Parathyroid adenoma (tissue), 2 donors: Measurements from ENCODE around the gene TEX29.

Experiments
- H2AFZ ChIP-seq: fragments of 300-600 bp; sonication (generic); one replicate; pipeline ENCODE4 v1.7.0; 2017; ENCODE audit warnings: antibody characterized with exemption, mild to moderate bottlenecking
- H3K27ac ChIP-seq: fragments of 300-600 bp; sonication (generic); one replicate; pipeline ENCODE4 v1.7.0; 2017
- H3K27me3 ChIP-seq: fragments of 300-600 bp; sonication (generic); one replicate; pipeline ENCODE4 v1.7.0; 2017; ENCODE audit warnings: low read length; ENCODE audit not compliant: control insufficient read depth, insufficient read depth
- H3K36me3 ChIP-seq: fragments of 300-600 bp; sonication (generic); one replicate; pipeline ENCODE4 v1.7.0; 2017; ENCODE audit warnings: low read length; ENCODE audit not compliant: control insufficient read depth, insufficient read depth
- H3K4me1 ChIP-seq: fragments of 300-600 bp; sonication (generic); one replicate; pipeline ENCODE4 v1.7.0; 2017; ENCODE audit warnings: control low read depth
- H3K4me2 ChIP-seq: fragments of 300-600 bp; sonication (generic); one replicate; pipeline ENCODE4 v1.7.0; 2017; ENCODE audit warnings: low read length
- H3K4me3 ChIP-seq: fragments of 300-600 bp; sonication (generic); one replicate; pipeline ENCODE4 v1.7.0; 2017; ENCODE audit warnings: low read depth, low read length
- H3K79me2 ChIP-seq: fragments of 300-600 bp; sonication (generic); one replicate; pipeline ENCODE4 v1.7.0; 2017; ENCODE audit warnings: control low read depth
- H3K9ac ChIP-seq: fragments of 300-600 bp; sonication (generic); one replicate; pipeline ENCODE4 v1.7.0; 2017; ENCODE audit warnings: mild to moderate bottlenecking
- H3K9me3 ChIP-seq: fragments of 300-600 bp; sonication (generic); one replicate; pipeline ENCODE4 v1.7.0; 2017; ENCODE audit warnings: low read length; ENCODE audit not compliant: control insufficient read depth
- TF ChIP-seq, protein P1 (sequence below): fragments of 300-600 bp; sonication (generic); IDR thresholded peaks from one replicate; pipeline ENCODE4 v1.7.0; 2017; ENCODE audit warnings: antibody characterized with exemption, mild to moderate bottlenecking
- donor health status: primary hyperparathyroidism.

Gene TEX29

DNA sequence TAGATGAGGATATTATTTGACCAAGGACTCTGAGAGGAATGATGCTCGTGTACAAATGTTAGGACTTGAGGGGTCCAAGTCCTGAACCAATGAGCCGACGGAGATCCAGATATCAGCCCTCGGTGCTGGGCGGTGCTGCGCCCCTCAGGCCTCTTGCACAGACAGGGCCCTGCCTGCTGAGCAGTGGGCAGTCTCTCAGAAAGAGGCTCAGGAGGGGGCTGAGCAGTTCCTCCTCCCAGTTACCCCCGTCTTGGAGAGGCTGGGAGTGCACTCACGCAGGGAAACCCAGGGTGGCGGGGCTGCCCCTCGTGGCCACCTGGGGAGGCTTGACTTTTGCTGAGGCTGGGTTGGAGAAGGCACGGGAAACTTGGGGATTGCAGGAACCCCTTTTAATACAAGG, 18.4 kb downstream of the TEX29 start:
- Histone ChIP-seq H3K9ac (no peak overlapping the region), H3K79me2 (no peaks in the 10 kb centered on the region), H3K4me1 (no peaks in the 10 kb centered on the region), H3K4me2 (no peak overlapping the region), H2AFZ (no peak overlapping the region), H3K27ac (no peak overlapping the region), H3K27me3 (no peaks in the 10 kb centered on the region), H3K9me3 (no peaks in the 10 kb centered on the region), H3K4me3 (no peak overlapping the region), H3K36me3 (no peaks in the 10 kb centered on the region)
- TF ChIP-seq, protein P1, sequence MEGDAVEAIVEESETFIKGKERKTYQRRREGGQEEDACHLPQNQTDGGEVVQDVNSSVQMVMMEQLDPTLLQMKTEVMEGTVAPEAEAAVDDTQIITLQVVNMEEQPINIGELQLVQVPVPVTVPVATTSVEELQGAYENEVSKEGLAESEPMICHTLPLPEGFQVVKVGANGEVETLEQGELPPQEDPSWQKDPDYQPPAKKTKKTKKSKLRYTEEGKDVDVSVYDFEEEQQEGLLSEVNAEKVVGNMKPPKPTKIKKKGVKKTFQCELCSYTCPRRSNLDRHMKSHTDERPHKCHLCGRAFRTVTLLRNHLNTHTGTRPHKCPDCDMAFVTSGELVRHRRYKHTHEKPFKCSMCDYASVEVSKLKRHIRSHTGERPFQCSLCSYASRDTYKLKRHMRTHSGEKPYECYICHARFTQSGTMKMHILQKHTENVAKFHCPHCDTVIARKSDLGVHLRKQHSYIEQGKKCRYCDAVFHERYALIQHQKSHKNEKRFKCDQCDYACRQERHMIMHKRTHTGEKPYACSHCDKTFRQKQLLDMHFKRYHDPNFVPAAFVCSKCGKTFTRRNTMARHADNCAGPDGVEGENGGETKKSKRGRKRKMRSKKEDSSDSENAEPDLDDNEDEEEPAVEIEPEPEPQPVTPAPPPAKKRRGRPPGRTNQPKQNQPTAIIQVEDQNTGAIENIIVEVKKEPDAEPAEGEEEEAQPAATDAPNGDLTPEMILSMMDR = no peak

DNA sequence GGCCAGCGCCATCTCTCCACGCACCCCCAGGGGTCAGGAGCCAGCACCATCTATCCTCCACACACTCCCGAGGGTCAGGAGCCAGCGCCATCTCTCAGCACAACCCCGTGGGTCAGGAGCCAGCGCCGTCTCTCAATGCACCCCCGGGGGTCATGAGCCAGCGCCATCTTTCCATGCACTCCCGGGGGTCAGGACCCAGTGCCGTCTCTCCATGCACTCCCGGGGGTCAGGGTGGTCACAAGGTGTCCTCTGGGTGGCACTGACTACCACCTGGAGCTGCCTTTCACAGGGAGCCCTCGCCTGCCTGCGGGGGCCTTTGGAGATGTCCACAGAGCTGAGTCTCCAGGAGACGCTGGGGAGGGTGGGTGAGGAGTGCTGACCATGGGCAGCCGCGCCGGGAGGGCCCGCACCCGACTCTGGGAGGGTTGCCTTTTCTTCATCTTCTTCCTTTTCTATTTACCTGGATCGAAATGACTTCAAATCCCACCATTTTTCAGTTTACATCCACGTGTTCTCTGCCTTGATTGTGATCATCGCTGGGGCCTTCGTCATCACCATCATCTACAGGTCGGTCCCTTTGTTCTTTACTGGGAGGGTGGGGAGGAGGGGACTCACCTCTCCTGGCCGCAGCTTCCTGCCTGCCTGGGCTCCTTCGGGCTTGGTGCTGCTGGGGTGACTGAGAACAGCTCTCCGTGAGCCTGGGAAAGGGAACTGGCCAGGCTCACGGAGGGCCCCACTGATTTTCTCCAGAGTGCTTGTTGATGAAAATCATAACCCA, 19.1 kb downstream of the TEX29 start:
- Histone ChIP-seq H3K9me3 (no peaks in the 10 kb centered on the region), H3K36me3 (no peaks in the 10 kb centered on the region), H3K27ac (no peak overlapping the region), H3K4me1 (no peaks in the 10 kb centered on the region), H3K4me3 (no peak overlapping the region), H3K4me2 (no peak overlapping the region), H3K9ac (no peak overlapping the region), H2AFZ (no peak overlapping the region), H3K27me3 (no peaks in the 10 kb centered on the region), H3K79me2 (no peaks in the 10 kb centered on the region)
- TF ChIP-seq, protein P1 = no peak

DNA sequence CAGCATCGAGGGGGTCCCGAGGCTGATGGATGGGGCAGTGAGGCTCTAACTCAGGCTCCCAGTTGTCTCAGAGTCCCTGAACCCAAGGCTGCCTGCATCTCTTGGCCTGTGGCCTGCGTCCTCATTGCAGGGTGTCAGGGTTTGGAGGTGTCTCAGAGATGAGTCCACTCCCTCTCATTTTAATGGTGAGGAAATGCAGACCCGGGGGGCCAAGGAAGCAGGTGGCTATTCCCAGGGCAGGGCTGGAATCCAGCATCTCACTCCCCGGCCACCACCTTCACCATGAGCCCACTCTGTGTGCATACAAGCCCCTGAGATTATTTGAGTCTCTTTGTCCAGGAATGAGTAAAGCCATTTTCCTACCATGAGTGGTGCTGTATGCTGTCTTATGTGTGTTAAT, 21.4 kb downstream of the TEX29 start:
- Histone ChIP-seq H3K9me3 (no peaks in the 10 kb centered on the region), H3K36me3 (no peaks in the 10 kb centered on the region), H3K4me1 (no peaks in the 10 kb centered on the region), H3K27me3 (no peaks in the 10 kb centered on the region), H3K4me2 (no peak overlapping the region), H2AFZ (no peak overlapping the region), H3K27ac (no peak overlapping the region), H3K9ac (no peak overlapping the region), H3K4me3 (no peak overlapping the region), H3K79me2 (no peaks in the 10 kb centered on the region)
- TF ChIP-seq, protein P1 = no peak

DNA sequence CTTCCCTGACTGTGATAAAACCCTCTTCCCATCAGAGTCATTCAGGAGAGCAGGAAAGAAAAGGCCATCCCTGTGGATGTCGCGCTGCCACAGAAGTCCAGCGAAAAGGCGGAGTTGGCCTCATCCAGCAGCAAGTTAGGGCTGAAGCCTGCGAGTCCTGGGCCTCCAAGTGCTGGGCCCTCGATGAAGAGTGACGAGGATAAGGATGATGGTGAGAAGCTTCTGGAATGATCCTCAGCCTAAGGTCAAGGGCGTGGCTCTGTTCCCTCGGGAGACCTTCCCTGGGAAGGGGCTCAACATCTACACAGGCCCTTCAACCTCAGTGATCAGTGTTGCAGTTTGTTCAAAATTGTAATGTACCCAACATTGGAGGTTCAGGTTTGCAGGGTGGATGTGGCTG, 22.3 kb downstream of the TEX29 start:
- no peaks in the 10 kb centered on the region for H3K9me3 ChIP-seq
- no peak overlapping the region for H3K4me3 ChIP-seq
- TF ChIP-seq, protein P1 = no peak
- H3K79me2 ChIP-seq = no peaks in the 10 kb centered on the region
- no peaks in the 10 kb centered on the region for H3K36me3 ChIP-seq
- no peak overlapping the region for H3K9ac ChIP-seq
- H2AFZ ChIP-seq = no peak overlapping the region
- no peaks in the 10 kb centered on the region for H3K27me3 ChIP-seq
- no peak overlapping the region for H3K27ac ChIP-seq
- H3K4me1 ChIP-seq = no peaks in the 10 kb centered on the region
- H3K4me2 ChIP-seq = no peak overlapping the region

DNA sequence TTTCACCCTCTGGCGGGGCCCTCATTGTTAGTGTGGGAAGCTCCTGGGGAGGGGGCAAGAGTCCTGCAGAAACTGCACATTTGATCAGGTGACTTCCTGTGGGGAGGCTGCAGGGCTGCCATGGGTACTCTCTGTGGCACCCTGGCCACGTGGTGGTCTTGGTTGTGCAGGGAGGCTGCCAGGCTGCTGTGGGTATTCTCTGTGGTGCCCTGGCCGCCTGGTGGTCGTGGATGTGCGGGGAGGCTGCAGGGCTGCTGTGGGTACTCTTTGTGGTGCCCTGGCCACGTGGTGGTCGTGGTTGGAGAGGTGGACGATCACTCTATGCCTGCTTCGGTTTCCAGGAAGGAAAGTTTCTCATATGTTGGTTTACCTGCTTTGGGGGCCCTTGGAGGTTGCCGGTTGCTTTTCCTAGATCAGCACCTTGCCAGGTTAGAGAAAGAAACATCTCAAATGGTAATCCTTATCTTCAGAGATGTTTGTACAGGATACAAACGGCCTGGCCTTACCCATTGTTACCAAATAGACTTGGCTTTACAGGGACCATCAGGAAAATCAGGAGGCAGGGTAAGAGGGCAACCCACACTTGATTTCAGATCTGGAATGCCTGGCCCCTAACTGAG, 22.9 kb downstream of the TEX29 start:
- H3K79me2 ChIP-seq = no peaks in the 10 kb centered on the region
- no peaks in the 10 kb centered on the region for H3K9me3 ChIP-seq
- H3K36me3 ChIP-seq = no peaks in the 10 kb centered on the region
- H3K9ac ChIP-seq = no peak overlapping the region
- H3K27me3 ChIP-seq = no peaks in the 10 kb centered on the region
- no peaks in the 10 kb centered on the region for H3K4me1 ChIP-seq
- no peak overlapping the region for H2AFZ ChIP-seq
- no peak overlapping the region for H3K27ac ChIP-seq
- TF ChIP-seq, protein P1 = no peak
- no peak overlapping the region for H3K4me3 ChIP-seq
- no peak overlapping the region for H3K4me2 ChIP-seq
